Amygdala (tissue), 56 donors: Measurements from ENCODE around the gene ADCY3.

Experiments
- DNase-seq, 56 donors: peaks; one replicate each; lab custom pipeline; 2025; lab: John Stamatoyannopoulos, UW

The ADCY3 gene

DNA sequence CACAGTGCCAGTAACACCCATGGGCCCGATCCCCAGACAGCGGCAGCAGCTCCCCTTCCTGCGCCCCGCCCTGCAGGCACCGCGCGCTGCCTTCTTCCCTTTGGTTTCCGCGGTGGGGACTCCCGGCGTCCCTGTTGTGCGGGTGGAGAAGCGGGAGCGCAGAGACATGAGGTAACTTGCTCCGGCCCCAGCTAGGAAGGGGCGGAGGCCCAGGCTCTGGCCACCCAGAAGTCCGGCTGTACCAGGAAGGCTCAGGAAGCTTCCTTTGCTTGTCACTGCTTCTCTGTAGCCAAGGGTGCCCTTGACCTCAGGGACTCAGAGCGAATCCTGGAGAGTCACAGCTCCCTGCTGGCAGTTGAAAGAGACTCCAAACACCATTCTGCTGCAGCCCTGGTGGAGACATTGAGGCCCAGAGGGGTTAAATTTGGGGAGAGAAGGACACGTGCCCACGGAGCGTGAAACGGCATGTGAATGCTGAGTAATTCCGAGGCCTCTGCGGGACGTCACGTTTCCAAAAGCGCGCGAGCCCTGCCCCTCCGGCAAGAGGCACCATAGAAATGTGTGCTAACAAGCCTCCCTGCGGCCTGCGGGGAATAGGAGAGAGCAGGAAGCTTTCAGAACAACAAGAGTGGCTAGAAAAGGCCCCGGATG lies 6.7 kb upstream of the ADCY3 start:
- peak in 9 of 56 donors; percentile 16 to 42 (median 27) for DNase-seq

- DNase-seq, result no peak
Measured at GRCh38 chr2:24926220-24926601, 6.2 kb upstream of the ADCY3 start.

DNA sequence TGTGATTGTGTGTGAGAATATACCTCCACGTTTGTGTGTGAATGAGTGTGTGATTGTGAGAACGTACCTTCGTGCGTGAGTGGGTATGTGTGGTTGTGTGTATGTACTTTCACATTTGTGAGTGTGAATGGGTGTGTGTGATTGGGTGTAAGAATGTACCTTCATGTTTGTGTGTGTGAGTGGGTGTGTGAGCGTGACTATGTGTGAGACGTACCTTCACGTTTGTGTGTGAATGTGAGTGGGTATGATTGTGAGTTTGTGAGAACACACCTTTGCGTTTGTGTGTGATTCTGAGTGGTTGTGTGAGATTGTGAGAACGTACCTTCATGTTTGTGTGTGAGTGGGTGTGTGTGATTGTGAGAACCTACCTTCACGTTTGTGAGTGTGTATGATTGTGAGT lies 5.8 kb upstream of the ADCY3 start:
- DNase-seq, result no peak

GRCh38 chr2:24924732-24925131 lies 4.7 kb upstream of the ADCY3 start:
- no peak for DNase-seq

DNA sequence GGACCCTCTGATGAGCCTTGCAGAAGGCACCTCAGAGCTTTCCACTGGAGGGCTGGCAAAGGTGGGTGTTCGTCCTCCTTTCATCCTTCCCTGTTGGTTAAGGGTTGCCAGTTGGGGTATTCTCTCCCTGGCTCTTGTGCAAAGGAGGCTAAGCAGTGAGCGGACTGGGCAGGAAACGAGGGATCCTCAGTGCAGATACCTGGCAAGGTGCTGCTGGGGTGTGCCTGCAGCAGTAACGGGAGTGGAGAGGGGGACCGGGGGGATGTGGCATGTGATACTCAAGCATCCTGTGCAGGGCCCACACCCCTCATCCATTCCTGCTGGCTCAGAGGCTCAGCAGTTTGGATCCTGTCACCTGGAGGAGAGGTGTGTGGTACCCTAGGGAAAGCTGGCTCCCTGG lies 4.2 kb upstream of the ADCY3 start:
- DNase-seq, result no peak

DNA sequence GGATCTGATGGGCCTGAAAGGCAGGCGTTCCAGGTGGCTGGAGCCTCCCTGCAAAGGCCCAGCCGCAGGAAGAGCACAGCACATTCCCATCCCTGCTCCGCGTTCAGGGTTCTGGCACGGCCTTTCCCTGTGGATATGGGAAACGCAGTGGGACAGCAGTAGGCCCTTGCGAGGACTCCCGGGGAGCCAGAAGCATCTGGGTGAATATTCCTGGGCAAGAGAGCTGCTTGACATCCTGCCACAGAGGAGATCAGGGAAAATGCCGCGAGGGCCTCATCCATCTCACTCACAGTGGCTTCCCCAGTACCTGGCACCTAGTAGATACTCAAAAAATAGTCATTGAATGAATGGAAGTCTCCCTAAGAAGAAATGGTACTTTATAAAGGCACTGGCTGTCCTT lies 3.1 kb upstream of the ADCY3 start:
- DNase-seq, result no peak

- no peak for DNase-seq
Measured at GRCh38 chr2:24922556-24922955, 2.5 kb upstream of the ADCY3 start.

GRCh38 chr2:24920809-24921441 lies 888 bp upstream of the ADCY3 start:
- no peak for DNase-seq

DNA sequence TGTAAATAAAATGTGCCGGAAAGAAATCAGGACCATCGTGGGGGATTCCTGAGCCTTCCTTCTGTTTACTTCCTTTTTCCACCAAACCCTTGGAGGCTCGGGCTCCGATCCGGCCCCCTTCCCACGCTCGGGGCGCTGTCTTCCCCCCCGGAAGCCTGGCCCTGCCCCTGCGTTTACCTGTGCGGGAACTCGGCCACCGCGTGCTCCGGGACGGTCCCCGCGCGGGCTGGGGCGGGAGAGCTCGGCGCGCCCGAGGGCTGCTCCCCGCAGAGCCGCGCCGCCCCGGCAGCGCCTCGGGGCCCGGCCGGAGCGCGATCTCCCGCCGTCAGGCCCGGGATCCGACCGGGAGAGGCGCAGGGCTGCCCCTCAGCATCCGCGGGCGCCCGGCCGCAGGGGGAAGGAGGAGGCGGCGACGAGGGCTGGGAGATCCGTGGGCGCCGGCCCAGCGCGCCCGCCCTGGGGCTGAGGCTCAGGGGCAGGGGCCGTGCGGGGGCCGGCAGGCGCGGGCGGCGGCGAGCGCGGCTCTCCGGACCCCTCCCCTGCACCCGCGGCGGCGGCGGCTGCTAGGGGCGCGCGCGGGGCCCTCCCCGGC lies 435 bp downstream of the ADCY3 start:
- DNase-seq, result peak in 2 of 56 donors; percentile 35 to 53

DNA sequence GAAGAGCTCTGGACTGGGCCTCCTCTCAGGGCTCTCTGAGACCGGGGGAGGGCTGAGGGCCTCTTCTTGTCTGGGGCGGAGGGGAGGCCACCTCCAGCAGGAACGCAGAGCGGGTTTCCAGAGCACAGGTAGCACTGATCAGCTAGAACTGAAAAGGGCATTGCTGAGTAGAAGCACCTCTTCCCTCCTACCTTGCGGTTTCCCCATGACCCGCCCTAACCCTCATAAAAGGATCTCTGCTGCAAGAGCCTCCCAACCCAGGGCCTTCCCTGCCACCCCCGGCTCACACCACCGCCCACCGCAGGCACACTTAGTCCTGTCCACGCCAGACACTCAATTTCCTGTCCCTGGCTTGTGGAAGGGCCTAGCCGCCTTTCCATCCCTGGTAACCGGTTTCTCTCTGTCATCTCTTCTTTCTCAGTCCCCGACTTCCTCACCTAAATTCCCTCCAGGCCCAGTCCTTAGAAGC lies 966 bp downstream of the ADCY3 start:
- DNase-seq, result no peak

DNA sequence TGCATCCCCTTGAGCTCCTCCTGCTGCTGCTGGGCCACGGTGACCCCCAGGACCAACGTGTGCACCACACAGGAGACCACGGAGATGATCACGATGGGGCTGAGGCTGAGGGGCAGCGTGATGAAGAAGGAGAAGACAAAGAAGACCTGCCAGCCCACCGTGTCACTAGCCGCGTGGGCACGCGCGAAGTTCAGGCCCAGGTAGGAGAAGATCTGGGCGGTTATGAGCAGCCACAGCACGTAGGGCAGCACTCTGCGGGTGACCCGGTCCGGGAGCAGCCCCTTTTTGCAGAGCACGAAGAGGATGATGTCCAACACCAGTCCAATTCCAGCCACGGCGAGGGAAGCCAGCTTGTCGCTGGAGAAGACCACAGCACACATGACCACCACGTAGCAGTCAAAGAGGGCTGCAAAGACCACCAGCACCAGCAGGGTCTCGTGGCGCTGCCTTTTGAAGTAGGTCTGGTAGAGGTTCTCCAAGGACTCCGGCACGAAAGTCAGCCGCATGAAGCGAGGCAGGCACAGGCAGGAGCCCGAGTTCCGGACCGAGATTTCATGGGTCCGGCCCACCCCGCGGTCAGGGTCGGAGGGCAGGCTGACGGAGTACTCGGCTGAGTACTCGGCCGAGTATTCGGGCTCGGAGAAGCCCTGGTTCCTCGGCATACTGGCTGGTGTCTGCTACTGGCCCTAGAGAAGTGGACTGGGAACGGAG lies 1.6 kb downstream of the ADCY3 start:
- DNase-seq, result no peak

DNA sequence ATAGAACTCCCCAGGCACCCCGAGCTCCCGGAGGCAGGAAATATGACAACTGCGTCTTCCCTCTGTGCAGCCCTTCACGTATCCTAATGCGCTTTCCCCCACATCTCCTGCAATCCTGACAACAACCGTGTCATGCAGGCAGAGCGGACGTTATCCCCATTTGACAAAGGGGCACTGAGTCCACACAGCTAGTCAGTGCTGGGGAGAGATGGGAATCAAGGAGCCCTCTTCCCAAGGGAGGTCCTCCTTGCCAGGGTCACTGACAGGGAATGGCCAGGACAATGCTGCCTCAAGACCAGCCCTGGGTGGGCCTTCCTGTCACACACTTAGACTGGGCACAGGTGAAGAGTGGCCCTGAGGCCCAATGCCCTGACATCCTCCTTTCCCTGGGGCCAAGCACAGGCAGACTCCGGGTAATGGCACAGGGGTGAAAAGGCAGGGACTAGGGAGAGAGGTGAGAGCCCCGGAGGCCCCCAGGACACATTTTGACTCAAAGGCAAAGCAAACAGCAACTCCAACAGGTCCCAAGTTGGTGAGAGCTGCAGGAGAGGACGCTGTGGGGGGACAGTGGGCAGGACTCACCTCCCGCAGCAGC lies 2.2 kb downstream of the ADCY3 start:
- no peak for DNase-seq

DNA sequence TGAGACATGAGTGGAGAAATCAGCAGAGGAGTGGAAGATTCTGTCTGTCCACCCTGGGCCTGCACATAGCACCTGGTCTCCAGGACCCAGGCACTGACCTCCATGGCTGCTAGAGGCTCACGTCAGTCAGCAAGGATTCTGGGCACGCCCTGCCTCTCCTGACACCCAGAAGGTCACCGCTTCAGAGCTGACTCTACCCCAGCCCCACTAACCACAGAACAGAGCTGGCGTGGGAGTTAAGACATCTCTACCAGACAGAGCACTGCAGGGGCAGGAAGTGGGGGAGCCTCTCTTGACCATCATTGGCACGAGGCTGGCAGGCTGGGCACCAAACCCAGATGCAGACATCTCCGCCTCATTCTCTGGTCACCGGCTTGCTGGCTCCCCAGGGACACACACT lies 3.0 kb downstream of the ADCY3 start:
- no peak for DNase-seq

DNA sequence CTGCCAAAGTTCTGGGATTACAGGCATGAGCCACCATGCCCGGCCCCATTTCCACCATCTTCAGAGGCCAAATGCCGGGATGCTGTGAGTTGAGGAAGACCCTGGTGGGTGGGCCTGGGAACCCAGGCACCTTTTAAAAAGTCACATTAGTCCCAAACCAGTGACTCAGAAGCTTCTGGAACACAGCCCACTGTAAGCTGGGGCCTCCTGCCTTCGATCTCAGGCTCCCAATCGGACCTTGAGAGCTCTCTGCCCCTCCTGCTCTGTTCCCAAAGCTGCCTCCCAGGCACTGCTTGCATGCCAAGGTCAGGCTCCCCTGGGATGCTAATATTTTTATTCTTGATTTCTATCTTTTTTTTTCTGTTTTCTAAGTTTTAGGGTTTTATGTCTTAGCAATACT lies 4.2 kb downstream of the ADCY3 start:
- DNase-seq, result no peak

DNA sequence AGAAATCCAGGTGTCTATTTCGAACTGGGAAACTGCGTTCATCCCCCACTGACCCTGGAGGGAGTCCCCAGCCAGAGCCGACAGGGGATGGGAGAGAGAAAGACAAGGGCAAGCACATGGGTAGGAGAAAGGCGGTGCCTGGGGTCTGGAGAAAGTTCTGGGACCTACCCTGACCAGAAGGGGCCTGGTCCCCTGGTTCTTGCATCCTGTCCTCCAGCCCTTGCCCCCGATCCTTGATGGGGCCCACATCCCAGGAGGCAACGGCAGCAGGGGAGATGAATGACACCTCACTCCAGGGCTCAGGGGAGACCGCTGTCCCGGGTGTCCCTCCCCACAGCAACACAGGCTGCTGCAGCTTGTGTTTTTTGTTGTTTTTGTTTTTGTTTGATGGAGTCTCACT lies 4.9 kb downstream of the ADCY3 start:
- no peak for DNase-seq

DNA sequence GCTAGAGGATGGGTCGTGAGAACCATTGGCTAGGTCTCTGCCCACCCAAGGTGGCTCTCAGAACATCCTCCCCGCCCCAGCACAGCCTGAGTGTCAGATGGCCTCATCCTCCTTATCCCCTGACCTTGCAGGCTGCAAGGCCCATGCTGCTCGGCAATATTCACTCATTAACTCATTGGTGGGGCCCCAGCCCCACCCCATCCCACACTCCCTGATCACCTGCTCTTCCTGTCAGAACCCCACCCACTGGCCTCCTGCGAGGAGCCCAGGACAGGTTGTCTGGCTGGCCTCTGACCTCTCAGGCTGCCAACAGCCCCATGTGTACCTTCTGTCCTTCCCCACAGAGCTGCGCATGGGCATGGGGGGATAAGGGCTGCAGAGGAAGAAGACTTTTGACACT lies 5.3 kb downstream of the ADCY3 start:
- DNase-seq, result no peak

GRCh38 chr2:24913911-24914310 lies 6.1 kb downstream of the ADCY3 start:
- peak in 11 of 56 donors; percentile 15 to 55 (median 27) for DNase-seq

- no peak for DNase-seq
Measured at GRCh38 chr2:24912986-24913385, 7.1 kb downstream of the ADCY3 start.

DNA sequence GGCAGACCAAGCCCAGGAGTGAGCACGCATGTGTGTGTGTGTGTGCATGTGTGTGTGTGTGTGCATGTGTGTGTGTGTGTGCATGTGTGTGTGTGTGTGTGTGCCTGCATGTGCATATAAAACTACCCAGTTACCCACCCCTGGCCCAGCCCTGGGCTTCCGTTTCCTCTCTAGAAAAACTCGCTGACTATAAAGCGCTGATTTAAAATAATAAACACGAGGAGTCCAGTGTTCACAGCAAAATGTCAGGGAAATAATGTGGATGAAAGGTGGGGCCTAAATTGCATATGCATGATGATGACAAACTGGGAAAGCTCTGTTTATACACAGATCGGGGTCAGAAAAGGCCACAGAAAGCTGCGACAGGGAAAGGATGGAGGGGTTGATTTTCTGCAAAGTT lies 7.5 kb downstream of the ADCY3 start:
- DNase-seq, result no peak

DNA sequence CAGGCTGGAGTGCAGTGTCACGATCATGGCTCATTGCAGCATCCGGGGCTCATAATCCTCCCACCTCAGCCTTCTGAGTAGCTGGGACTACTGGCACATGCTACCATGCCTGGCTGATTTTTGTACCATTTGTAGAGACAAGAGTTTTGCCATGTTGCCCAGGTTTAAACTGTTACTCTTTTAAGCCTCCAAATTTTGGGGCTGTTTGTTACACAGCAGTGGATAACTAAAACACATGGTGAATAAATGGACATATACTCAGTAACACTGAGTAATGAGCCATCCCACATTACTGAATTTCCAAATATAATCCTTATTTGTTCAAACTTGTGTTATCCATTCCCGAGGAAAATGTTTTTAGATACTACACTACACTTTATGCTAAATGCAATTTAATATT lies 9.8 kb downstream of the ADCY3 start:
- no peak for DNase-seq

DNA sequence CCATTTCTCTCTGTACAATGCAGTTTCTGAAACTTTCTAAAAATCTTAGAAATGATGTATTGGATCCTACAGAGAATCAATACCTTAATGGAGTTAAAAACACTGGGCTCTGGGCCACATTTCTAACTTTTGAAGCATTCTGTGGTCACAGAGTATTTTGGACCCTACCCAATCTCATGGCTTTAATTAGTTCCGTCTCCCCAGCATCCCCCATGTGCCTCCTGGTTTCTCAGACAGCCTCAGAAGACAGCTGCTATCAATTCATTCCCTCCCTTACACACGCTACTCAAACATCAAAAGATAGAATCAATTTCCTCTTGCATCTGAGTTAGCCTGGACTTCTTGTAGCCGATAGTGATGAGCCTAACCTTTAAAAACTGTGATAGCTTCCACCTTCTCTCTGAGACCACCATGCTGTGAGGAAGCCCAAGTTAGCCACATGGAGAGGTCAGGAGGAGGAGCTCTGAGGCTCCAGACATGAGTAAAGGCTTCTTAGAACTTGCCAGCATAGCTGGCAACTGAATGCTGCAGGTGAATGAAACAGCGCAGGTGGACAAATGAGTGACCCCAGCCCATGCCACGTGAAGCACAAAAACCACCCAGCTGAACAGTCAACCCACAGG lies 10.4 kb downstream of the ADCY3 start:
- no peak for DNase-seq
